GM06990 (cell line): Measurements from ENCODE around the gene SLC4A5.

Experiments used
- DNase-seq: peaks from one replicate; pipeline ENCODE4 v3.0.0-alpha.2; 2011; ENCODE audit not compliant: insufficient read length; ENCODE audit errors: extremely low read depth
- H3K27me3 ChIP-seq: replicated peaks from 2 replicates; pipeline ENCODE4 v1.6.0; 2011; ENCODE audit warnings: low read length; ENCODE audit not compliant: control insufficient read depth, insufficient read depth
- H3K36me3 ChIP-seq: 2 replicates; pipeline ENCODE4 v1.5.1; 2011; ENCODE audit warnings: low read length; ENCODE audit not compliant: control insufficient read depth, insufficient read depth
- H3K4me3 ChIP-seq: replicated peaks from 2 replicates; pipeline ENCODE4 v1.5.1; 2011; ENCODE audit warnings: low read depth, mild to moderate bottlenecking, control low read depth, low read length
- CTCF ChIP-seq: IDR thresholded peaks from 2 replicates; pipeline ENCODE4 v1.5.1; 2011; ENCODE audit warnings: low read length, control low read depth, mild to moderate bottlenecking, inconsistent platforms; ENCODE audit not compliant: insufficient read depth, poor library complexity, severe bottlenecking

SLC4A5 gene

GRCh38 chr2:74253971-74254310, 89.3 kb downstream of the SLC4A5 start:
- no peaks in the 10 kb centered on the region for H3K36me3 ChIP-seq
- H3K27me3 ChIP-seq, result no peaks in the 10 kb centered on the region
- H3K4me3 ChIP-seq, result no peak overlapping the region
- DNase-seq, result no peak
- TF ChIP-seq CTCF, result no peak

GRCh38 chr2:74253306-74253970, 89.8 kb downstream of the SLC4A5 start:
- no peak for DNase-seq
- no peaks in the 10 kb centered on the region for H3K27me3 ChIP-seq
- no peaks in the 10 kb centered on the region for H3K36me3 ChIP-seq
- no peak overlapping the region for H3K4me3 ChIP-seq
- no peak for TF ChIP-seq CTCF

- Histone ChIP-seq H3K27me3 (no peaks in the 10 kb centered on the region), H3K4me3 (no peak overlapping the region), H3K36me3 (no peaks in the 10 kb centered on the region)
- no peak for TF ChIP-seq CTCF
- no peak for DNase-seq
Observed at GRCh38 chr2:74252862-74253261, 90.4 kb downstream of the SLC4A5 start.

- TF ChIP-seq CTCF, result no peak
- no peak overlapping the region for H3K4me3 ChIP-seq
- DNase-seq, result no peak
- no peaks in the 10 kb centered on the region for H3K36me3 ChIP-seq
- H3K27me3 ChIP-seq, result no peaks in the 10 kb centered on the region
Observed at GRCh38 chr2:74252036-74252435, 91.2 kb downstream of the SLC4A5 start.

GRCh38 chr2:74250189-74250631, 93.0 kb downstream of the SLC4A5 start:
- Histone ChIP-seq H3K4me3 (no peak overlapping the region), H3K36me3 (no peaks in the 10 kb centered on the region)
- DNase-seq, result peak; percentile 18

More at GRCh38 chr2:74250189-74250631, 93.0 kb downstream of the SLC4A5 start:
- H3K27me3 ChIP-seq, result no peaks in the 10 kb centered on the region
- peak; percentile 83 for TF ChIP-seq CTCF
